GF-D8 (cell line): ENCODE data around the gene ZBP1.
"Not testable (repeated sequence)": the region's sequence is repeated elsewhere in the genome, so short reads cannot be mapped to it uniquely, and the experiment has no call there.

Source experiments
- DNase-seq: peaks from one replicate; lab custom pipeline; 2025; lab: John Stamatoyannopoulos, UW

The ZBP1 gene

DNA sequence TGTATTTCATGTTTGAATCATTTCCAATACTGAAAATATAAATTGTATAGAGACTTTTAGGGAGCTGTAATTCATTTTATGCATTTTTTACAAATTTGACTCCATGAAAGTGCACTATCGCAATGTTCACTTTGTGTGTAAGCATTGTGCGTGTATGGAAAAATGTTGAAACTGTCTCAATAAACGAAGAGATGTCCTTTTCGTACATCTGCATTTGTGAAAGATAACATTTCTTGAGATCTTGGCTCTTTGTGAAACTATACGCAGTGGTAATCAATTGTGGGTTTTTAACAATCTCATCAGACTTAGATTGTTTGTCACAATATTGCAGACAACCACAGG lies 18.6 kb upstream of the ZBP1 start:
- no peak for DNase-seq

DNA sequence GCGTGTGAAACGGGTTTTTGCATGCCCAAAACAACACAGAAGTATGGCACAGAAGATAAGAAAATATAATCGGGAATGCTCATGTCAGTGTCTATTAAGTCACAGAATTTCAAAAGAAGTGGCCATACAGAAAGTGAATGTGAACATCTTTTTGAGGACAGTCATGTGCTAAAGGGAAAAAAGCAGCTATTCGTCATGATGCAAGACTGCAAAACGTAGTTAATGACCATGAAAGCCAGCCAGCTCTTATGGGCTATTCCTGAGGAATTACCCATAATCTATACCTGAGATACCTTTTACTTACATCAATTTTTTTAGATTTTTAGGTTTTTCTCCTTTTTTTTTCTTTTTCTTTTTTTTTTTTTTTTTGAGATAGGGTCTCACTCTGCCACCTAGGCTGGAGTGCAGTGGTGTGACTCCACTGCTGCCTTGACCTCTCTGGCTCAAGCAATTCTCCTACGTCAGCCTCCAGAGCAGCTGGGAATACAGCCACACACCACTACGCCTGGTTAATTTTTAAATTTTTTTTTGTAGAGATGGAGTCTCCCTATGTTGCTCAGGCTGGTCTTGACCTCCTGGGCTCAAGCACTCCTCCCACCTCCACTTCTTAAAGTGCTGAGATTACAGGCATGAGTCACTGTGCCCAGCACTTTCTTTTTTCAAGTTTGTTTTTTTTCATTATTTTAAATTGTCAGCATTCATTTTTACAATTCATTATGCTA lies 18.1 kb upstream of the ZBP1 start:
- DNase-seq: no peak

DNA sequence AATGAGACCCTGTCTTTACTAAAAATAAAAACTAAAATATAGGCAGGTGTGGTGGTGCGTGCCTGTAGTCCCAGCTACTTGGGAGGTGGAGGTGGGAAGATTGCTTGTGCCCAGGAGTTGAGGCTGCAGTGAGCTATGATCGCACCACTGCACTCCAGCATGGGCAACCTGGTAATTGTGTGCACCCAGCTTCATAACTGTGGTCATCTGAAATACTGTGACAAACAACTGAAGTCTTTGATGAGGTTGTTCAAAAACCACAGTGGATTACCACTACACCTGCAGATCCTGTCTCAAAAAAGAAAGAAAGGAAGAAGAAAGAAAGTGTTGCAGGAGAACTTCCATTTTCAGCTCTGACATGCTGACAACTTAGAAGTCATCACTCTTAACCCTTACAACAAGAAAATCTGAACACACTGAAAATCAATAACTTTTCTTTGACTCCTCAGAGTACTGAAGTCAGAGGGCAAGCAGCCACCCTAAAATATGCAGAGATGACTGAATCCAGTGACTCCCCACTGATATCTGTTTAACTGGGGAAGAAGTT lies 13.8 kb upstream of the ZBP1 start:
- DNase-seq: no peak

DNA sequence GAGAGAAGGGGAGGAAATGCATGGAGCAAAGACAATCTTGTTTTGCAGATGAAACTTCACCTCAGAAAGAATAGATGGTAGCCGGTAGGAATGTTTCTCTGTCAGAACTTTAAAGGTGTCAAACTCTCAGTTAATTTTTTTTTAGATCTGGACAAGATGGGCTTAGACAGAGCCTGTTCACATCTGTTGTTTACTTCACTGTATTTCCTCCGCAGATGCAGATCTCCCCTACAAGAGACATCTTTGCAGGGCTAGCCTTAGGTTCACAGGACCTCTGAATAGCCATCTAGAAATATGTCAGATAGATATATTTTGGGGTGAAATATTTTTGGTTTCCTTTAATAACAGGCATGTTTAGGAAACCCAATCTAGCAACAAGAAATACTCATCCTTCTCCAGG lies 12.1 kb upstream of the ZBP1 start:
- no peak for DNase-seq

DNA sequence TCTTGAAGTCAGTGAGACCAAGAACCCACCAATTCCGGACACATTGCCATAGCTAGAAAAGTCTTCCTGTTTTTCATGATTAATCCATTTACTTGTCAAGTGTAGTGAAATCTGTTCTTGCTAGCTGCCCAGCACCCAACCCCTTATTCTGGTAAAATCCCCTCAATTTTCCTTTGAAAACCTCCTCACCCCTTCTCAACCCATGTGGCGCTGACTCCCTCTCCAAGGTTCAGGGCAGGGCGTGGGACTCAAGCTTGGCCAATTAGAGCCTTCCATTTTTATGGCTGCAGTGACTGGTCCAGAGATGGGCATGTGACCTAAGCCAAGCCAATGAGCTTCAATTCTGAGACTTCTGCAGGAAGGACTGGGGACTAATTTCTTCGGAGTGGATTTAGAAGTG lies 9.8 kb upstream of the ZBP1 start:
- no peak for DNase-seq

DNA sequence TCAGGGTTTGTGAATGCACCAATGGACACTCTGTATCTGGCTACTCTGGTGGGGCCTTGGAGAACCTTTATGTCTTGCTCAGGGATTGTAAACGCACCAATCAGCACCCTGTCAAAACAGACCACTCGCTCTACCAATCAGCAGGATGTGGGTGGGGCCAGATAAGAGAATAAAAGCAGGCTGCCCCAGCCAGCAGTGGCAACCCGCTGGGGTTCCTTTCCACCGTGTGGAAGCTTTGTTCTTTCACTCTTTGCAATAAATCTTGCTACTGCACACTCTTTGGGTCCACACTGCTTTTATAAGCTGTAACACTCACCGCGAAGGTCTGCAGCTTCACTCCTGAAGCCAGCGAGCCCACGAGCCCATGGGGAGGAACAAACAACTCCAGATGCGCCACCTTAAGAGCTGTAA lies 9.3 kb upstream of the ZBP1 start:
- DNase-seq: not testable (repeated sequence)

DNA sequence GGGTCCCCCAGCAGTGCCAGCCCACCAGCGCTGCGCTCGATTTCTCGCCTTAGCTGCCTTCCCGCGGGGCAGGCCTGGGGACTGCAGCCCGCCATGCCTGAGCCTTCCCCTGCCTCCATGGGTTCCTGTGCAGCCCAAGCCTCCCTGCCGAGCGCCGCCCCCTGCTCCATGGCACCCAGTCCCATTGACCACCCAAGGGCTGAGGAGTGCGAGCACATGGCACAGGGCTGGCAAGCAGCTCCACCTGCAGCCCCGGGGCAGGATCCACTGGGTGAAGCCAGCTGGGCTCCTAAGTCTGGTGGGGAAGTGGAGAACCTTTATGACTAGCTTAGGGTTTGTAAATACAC lies 8.7 kb upstream of the ZBP1 start:
- DNase-seq: not testable (repeated sequence)

DNA sequence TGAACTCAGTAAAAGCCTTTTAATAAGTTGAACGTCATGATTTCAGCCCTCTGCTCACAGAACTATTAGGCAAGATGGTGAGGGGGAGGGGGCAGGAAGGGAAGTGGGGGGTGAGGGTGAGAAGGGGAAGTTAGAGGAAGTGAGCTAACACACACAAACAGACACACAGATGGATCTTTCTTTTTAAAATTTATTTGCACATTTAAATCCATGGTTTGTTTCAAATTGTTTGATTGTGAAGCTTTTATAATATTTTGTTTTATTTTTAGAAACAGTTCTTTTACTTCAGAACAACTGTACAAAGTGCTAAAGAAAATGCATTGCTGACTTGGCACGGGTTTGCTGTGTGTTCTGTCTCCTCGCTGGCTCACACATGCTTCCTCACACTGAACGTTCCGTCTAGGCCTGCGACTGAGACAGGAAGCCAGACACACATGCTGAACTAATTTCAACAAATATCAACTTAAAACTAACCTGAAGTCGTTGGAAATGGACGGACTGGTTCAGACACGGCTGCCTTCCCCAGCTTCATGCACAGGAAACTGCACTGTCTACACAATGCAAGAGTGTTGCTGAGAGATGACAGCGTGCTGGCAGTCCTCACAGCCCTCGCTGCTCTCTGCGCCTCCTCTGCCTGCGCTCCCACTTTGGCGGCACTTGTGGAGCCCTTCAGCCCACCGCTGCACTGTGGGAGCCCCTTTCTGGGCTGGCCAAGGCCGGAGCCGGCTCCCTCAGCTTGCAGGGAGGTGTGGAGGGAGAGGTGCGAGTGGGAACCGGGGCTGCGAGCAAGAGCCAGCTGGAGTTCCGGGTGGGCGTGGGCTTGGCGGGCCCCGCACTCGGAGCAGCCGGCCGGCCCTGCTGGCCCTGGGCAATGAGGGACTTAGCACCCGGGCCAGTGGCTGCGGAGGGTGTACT lies 8.1 kb upstream of the ZBP1 start:
- DNase-seq: peak; percentile 76

DNA sequence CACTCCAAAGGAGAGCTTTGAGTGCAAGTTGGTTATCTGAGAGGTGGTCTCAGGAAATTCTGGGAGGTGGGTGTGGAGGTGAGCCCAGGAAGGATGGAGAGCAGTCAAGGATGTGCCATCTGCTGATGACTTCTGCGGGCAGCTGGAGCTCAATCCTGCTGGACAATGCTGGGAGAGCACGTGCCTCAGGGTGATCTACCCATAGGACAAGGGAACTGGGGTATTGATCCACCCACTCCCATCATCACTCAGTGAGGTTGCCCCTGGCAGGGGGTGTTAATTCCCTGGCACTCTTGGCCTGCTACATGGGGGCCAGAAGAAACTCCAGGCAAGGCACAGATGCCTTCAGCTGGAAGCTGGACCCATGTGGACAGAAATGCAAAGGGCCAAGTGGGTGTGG lies 7.1 kb upstream of the ZBP1 start:
- no peak for DNase-seq

DNA sequence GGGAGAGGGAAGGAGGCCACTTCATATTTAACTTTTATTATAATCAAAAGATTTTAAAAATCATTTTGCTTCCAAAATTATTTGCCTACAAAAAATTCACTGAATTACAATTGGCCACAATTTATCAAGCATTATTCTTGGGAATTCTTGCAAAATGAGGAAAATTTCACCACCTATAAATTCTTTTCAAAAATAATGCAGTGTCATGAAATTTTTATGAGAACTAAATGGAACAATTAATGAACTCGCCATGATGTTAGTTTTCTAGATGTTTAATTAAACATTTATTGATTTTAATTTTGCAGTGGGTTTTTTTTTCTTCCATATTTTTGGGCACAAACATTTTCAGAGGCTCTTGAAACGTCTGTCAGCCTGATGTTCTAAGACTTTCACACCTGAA lies 5.8 kb upstream of the ZBP1 start:
- DNase-seq: no peak

DNA sequence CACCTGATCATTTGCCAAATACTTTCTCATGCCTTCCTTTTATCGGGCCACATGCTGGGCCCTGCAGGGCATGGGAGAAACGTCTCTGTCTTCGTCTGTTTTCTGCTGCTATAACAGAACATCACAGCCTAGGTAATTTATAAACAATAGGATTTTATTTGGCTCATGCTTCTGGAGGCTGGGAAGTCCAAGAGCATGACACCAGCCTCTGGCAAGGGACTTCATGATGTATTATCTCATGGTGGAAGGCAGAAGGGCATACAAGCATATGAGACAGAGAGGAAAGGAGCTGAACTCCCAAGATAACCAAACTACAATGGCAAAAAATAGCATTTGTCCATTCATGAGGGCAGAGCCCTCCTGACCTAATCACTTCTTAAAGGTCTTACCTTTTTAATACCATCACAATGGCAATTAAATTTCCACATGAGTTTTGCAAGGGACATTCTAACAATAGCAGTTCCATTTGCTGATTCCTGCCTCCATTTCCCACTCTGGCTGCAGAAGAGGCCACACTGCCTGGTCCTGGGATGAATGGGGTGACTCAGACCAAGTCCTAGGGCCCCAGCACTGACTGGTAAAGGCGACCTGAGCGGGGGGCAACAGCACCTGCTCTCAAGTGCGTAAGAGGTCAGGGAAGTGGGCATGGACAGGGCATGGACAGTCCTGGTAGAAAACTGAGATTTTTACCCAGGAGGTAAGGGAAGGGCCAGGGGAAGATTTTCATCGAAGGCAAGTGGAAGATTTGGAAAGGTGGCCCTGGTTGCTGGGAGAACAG lies 5.1 kb upstream of the ZBP1 start:
- no peak for DNase-seq

DNA sequence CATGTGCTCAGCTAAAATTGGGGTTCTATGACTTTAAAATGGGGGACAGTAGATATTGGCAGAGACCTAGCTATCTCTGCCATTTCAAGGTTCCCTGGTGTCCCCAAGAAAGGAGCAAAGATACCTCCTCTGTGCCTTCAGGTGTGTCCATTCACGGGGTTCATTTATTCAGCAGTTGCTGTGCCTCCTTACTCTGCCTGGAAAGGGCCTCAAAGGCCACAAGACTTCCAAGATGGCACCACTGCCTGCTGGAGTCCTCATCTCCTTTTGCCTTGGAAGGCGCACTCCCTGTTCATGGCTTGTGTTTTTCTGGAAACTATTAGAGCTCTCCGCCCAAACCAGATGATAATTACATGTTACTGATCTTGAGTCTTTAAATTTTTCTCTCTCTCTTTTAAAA lies 3.9 kb upstream of the ZBP1 start:
- DNase-seq: no peak

DNA sequence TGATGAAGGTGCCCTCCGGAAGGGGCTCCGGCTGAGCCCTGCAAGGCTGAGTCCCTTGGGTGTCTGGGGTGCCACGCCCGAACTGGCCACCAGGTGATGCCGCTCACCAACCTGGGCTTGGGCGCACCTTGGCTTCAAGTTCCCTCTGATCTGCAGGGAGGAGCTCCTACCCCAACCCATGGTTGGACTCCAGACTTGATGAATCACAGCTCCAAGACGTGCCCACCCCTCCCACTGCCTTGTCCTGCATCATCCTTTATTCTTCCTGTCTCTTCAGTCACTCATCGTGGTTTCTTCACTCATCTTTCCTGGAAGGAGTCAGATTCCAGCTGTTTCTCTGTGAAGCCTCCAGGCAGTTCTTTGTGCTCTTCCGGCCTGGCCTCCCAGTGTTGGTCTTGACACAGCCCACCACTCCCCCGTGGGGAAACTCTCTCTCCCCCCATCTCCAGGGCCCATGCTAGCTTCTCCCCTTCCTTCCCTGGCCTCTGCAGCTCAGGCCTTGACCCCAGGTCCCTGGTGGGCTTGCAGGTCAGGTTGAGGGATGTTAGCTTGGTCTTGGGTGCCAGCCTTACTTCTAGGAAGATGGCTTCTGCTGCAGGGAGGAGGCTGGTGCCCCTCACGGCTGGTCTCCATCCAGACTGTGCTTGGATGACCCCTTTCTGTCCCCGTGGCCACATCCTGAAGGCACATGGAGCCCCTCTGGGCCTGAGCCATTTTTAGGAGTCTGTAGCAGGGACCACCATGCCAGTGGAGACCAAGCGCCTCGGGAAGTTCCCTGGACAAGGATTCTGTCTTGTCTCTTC lies 2.6 kb upstream of the ZBP1 start:
- no peak for DNase-seq

DNA sequence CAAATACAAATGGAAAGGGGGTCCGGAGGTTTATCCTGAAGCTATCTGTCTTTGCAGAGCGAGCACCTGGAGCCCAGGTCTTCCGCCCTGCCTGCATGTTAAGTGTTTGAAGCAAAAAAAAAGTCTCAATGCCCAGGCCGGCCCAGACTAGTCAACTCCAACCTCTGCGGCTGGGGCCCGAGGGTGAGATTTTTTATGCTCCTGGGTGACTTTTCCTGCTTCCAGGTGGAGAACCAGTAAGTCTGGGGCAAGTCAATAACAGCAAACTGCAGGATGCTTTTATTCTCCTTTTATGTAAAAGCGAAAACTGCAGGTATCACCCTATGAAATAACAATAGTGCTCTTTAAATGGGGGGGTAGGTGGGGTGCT lies 2.0 kb upstream of the ZBP1 start:
- no peak for DNase-seq

DNA sequence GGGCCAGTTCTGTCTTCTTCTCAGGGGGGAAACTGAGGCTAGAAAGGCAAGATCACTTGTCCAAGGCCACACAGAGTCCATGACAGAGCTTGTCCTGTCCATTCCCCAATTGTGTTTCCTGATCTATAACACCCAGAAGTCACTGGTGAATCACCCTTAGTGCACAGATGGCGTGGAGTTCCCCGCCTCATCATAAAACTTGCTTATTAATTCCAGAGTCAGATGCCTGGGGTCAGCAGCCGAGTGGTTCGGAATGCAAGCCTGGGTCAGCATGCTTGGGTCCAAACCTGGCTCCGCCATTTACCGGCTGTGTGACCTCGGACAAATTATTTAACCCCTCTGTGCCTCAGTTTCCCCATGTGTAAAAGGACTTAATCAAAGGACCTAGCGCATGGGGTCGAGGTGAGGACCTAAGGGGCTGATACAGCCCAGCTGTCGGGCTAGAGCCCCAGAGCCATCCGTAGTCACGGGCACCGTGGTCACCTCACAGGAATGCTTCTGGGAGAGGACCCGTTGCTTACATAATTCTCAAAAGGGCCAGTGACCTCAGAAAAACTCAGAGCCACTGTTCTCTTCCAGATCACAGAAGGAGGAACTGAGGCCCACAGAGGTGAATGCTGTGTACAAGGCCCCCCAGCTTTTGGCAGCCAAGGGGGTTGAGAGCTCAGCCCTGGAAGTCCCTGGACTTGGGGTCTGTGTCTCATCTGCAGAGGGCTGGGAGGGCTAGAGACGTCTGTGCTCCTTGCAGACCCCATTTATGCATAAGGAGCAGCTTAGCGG lies 1.4 kb upstream of the ZBP1 start:
- DNase-seq: no peak

DNA sequence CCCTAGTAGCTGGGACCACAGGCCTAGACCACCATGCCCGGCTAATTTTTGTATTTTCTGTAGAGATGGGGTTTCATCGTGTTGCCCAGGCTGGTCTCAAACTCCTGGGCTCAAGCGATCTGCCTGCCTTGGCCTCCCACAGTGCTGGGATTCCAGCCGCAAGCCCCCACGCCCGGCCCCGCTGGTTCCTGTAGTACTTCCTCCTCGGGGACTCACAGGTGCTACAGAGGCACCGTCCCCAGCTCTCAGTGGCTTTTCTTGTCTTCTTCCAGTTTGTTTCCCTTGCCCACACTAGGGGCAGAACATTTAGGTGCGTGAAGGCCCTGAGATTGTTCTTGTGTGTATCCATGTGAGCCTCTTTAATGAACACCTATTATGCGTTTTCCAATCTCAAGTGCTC lies 773 bp upstream of the ZBP1 start:
- peak; percentile 20 for DNase-seq

DNA sequence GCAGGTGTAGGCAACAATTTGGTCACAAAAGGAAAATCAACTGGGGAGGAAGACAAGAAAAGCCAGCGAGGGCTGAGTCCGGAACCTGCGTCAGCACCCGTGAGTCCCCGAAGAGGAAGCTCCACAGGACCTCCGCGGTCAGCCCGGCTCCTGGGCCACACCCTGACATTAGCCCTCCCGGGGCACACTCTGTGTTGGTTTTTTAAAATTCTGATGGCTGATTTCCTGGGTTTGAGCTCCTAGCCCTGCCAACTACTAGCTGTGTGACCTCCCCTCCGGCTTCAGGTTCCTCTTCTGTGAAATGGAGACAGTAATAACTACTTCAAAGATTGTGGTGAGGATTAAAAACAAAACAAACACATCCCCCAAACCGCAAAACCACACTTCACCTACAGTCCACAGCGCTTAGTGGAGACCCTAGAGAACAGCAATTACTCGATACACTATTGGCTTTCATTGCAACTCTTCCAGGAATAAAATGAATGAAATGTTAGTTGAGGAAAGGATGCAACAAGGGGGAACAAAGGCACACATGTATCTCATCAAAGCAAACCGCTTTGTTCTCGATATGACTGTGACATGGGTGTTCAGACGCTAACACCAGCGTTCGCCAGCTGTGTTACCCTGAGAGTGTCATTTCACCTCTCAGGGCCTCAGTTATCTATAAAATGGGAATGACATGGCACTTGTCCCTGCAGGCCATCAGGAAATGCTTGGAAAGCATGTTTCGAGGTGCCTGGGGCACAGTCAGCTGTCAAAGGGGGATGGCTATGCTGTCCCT lies 985 bp downstream of the ZBP1 start:
- peak; percentile 36 for DNase-seq

DNA sequence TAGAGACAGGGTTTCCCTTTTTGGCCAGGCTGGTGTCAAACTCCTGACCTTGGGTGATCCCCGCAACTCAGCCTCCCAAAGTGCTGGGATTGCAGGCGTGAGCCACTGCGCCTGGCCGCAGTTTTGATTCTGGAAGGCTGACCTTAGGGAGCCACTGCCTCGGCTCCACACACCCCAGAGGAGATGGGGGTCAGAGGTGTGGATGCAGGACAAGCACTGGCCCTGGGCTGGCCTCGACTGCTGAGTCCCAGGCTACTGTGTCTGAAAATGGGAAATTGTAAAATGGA lies 1.5 kb downstream of the ZBP1 start:
- no peak for DNase-seq

DNA sequence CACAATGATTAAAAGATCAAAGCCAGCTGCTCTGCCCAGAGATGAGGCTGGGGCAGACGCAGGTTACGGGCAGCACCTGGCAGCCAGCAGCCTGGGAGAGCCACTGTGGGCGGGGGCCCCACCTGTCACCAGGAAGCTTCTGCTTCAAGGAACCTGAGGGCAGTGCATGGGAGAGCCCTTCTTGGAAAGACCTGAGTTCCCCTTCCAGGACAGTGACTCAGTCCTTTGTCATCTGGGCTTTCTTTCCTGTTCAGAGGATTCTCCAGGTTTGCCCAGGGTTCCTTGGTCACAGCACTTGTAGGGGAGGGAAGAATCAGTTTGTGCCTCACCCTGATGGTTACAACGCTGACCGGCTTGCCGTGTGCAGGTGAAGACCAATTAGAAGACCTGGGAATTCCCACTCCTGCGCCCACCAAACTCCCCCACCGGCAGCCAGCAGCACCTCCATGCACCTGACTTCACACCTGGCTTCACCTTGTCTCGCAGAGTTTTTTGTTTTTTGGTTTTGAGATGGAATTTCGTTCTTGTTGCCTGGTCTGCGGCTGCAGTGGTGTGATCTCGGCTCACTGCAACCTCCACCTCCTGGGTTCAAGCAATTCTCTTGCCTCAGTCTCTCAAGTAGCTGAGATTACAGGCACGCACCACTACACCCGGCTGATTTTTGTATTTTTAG lies 2.0 kb downstream of the ZBP1 start:
- DNase-seq: no peak
